GM19025 (cell line): ENCODE measurements around the gene TSPAN3.

Experiments used
- ATAC-seq: cut with Tn5 transposase; IDR thresholded peaks from one replicate; pipeline ENCODE4 v1.9.1; 2021; ENCODE audit warnings: mild to moderate bottlenecking, low read depth, moderate library complexity; ENCODE audit not compliant: unreplicated experiment

Gene TSPAN3

GRCh38 chr15:77085297-77085696, 14.4 kb upstream of the TSPAN3 start:
- ATAC-seq: no peak

- ATAC-seq: no peak
Observed at GRCh38 chr15:77084436-77084835, 13.5 kb upstream of the TSPAN3 start.

- peak; percentile 85 for ATAC-seq
Observed at GRCh38 chr15:77083381-77084160, 12.7 kb upstream of the TSPAN3 start.

- ATAC-seq: no peak
Observed at GRCh38 chr15:77081971-77082370, 11.1 kb upstream of the TSPAN3 start.

GRCh38 chr15:77076323-77076915, 5.5 kb upstream of the TSPAN3 start:
- no peak for ATAC-seq

GRCh38 chr15:77075528-77075927, 4.6 kb upstream of the TSPAN3 start:
- ATAC-seq: no peak

GRCh38 chr15:77074350-77074749, 3.4 kb upstream of the TSPAN3 start:
- no peak for ATAC-seq

- ATAC-seq: no peak
Observed at GRCh38 chr15:77071305-77072223, 655 bp upstream of the TSPAN3 start.

- no peak for ATAC-seq
Observed at GRCh38 chr15:77070180-77070494, 772 bp downstream of the TSPAN3 start.

GRCh38 chr15:77069521-77070121, 1.3 kb downstream of the TSPAN3 start:
- ATAC-seq: no peak

GRCh38 chr15:77068633-77069032, 2.3 kb downstream of the TSPAN3 start:
- ATAC-seq: no peak

GRCh38 chr15:77067691-77068367, 3.1 kb downstream of the TSPAN3 start:
- ATAC-seq: no peak

- ATAC-seq: no peak
Observed at GRCh38 chr15:77066971-77067690, 3.8 kb downstream of the TSPAN3 start.

GRCh38 chr15:77064539-77065308, 6.2 kb downstream of the TSPAN3 start:
- no peak for ATAC-seq

GRCh38 chr15:77064063-77064462, 6.8 kb downstream of the TSPAN3 start:
- ATAC-seq: no peak

- ATAC-seq: no peak
Observed at GRCh38 chr15:77063249-77063648, 7.7 kb downstream of the TSPAN3 start.

GRCh38 chr15:77060546-77060945, 10.4 kb downstream of the TSPAN3 start:
- ATAC-seq: no peak

- no peak for ATAC-seq
Observed at GRCh38 chr15:77059786-77060361, 11.0 kb downstream of the TSPAN3 start.

- ATAC-seq: no peak
Observed at GRCh38 chr15:77058468-77058867, 12.4 kb downstream of the TSPAN3 start.
